Osteoblast (primary cell): ENCODE measurements around the gene DTNBP1. TPM values are rescaled to one million over a fixed set of nuclear protein-coding genes. Genes with fewer than 3 reads are reported as not detected.

ENCODE experiments used
- DNase-seq: peaks from one replicate; pipeline ENCODE4 v3.0.0; 2011; ENCODE audit warnings: low spot score, mixed read lengths; ENCODE audit not compliant: insufficient read length; ENCODE audit errors: missing footprints
- H2AFZ ChIP-seq: 2 replicates; pipeline ENCODE4 v1.6.0; 2011; ENCODE audit warnings: mild to moderate bottlenecking, low read length
- H3K27ac ChIP-seq: 2 replicates; pipeline ENCODE4 v1.5.1; 2011; ENCODE audit warnings: mild to moderate bottlenecking, low read depth, low read length, moderate library complexity
- H3K27me3 ChIP-seq: 2 replicates; pipeline ENCODE4 v1.6.0; 2012; ENCODE audit warnings: mild to moderate bottlenecking, control low read depth, inconsistent platforms, low read length, moderate library complexity; ENCODE audit not compliant: insufficient read depth
- H3K36me3 ChIP-seq: 2 replicates; pipeline ENCODE4 v1.5.1; 2011; ENCODE audit warnings: mild to moderate bottlenecking, low read length, control low read depth, moderate library complexity; ENCODE audit not compliant: insufficient read depth
- H3K4me1 ChIP-seq: 2 replicates; pipeline ENCODE4 v1.5.1; 2011; ENCODE audit warnings: mild to moderate bottlenecking, low read length, control low read depth, moderate library complexity; ENCODE audit not compliant: insufficient read depth
- H3K4me2 ChIP-seq: 2 replicates; pipeline ENCODE4 v1.6.0; 2011; ENCODE audit warnings: mild to moderate bottlenecking, low read length; ENCODE audit not compliant: insufficient read depth
- H3K4me3 ChIP-seq: fragments of 200-600 bp; sonication (generic); 3 replicates; pipeline ENCODE4 v1.5.1; 2012; ENCODE audit warnings: mild to moderate bottlenecking, low read length, inconsistent platforms; ENCODE audit not compliant: insufficient read depth
- H3K79me2 ChIP-seq: 2 replicates; pipeline ENCODE4 v1.6.0; 2012; ENCODE audit warnings: mild to moderate bottlenecking, low read length, control low read depth, inconsistent platforms; ENCODE audit not compliant: insufficient read depth
- H3K9me3 ChIP-seq: 2 replicates; pipeline ENCODE4 v1.5.1; 2011; ENCODE audit warnings: low read depth, low read length, control low read depth
- H4K20me1 ChIP-seq: 2 replicates; pipeline ENCODE4 v1.6.0; 2012; ENCODE audit warnings: mild to moderate bottlenecking, low read length, control low read depth; ENCODE audit not compliant: insufficient read depth
- small RNA-seq: library from RNA; depleted of rRNA; stranded (forward); fragments of <200 nt; gene quantifications from one replicate; pipeline ENCODE3, GENCODE V24; 2012
- total RNA-seq: library from RNA; depleted of rRNA; stranded (reverse); fragments of >200 nt; gene quantifications from 2 replicates; pipeline ENCODE4 v1.2.3, GENCODE V29; 2012
- TF ChIP-seq, protein P1 (sequence below): IDR thresholded peaks from 2 replicates; pipeline ENCODE4 v1.5.1; 2011; ENCODE audit warnings: mild to moderate bottlenecking, low read depth, low read length, moderate library complexity; ENCODE audit errors: extremely low read depth

The DTNBP1 gene
- total RNA-seq, 1 donor: 5.8 TPM

- H3K36me3 ChIP-seq: no peaks in the 10 kb centered on the region
- peaks cover 2% of the 10 kb centered on the region for H4K20me1 ChIP-seq
- no peaks in the 10 kb centered on the region for H3K9me3 ChIP-seq
- TF ChIP-seq, protein P1, sequence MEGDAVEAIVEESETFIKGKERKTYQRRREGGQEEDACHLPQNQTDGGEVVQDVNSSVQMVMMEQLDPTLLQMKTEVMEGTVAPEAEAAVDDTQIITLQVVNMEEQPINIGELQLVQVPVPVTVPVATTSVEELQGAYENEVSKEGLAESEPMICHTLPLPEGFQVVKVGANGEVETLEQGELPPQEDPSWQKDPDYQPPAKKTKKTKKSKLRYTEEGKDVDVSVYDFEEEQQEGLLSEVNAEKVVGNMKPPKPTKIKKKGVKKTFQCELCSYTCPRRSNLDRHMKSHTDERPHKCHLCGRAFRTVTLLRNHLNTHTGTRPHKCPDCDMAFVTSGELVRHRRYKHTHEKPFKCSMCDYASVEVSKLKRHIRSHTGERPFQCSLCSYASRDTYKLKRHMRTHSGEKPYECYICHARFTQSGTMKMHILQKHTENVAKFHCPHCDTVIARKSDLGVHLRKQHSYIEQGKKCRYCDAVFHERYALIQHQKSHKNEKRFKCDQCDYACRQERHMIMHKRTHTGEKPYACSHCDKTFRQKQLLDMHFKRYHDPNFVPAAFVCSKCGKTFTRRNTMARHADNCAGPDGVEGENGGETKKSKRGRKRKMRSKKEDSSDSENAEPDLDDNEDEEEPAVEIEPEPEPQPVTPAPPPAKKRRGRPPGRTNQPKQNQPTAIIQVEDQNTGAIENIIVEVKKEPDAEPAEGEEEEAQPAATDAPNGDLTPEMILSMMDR: no peak
- peak overlapping the region; percentile 36 for H3K4me3 ChIP-seq
- peak overlapping the region; percentile 66 for H3K4me2 ChIP-seq
- no peaks in the 10 kb centered on the region for H3K27me3 ChIP-seq
- H2AFZ ChIP-seq: no peak overlapping the region
- peak overlapping the region; percentile 86 for H3K27ac ChIP-seq
- DNase-seq: no peak
- H3K4me1 ChIP-seq: peaks cover 37% of the 10 kb centered on the region
- peaks cover 12% of the 10 kb centered on the region for H3K79me2 ChIP-seq
These were observed 188.6 kb downstream of the DTNBP1 start for GRCh38 chr6:15474196-15474595.

DNA sequence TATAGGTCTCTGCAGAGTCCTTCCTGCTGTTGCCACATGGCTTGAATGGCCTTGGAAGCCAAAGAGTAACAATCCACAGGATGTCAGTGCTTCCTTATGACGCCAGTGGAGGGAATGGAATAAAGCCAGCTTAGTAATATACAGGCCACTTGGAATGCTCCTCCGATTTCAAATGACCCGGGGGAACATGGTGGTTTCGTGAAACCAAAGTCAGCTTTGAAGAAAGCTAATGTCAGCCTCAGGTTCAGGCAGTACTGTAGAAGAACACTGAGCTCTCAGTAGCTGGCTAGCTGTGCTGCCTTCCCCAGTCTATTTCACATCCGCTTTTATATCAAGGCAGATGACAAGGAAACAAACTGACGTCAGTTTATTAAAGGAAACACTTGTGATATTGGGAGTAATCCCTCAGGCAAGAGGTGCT is 189.1 kb downstream of the DTNBP1 start:
- Histone ChIP-seq H3K36me3 (peaks cover 2% of the 10 kb centered on the region), H3K27ac (peak overlapping the region; percentile 86), H3K4me2 (peak overlapping the region; percentile 66), H3K79me2 (peaks cover 9% of the 10 kb centered on the region), H2AFZ (peak overlapping the region; percentile 11), H3K4me1 (peaks cover 37% of the 10 kb centered on the region), H4K20me1 (peaks cover 2% of the 10 kb centered on the region), H3K27me3 (no peaks in the 10 kb centered on the region), H3K4me3 (peak overlapping the region; percentile 36), H3K9me3 (no peaks in the 10 kb centered on the region)
- TF ChIP-seq, protein P1: no peak
- DNase-seq: no peak

- peak overlapping the region; percentile 66 for H3K4me2 ChIP-seq
- peaks cover 4% of the 10 kb centered on the region for H3K36me3 ChIP-seq
- peaks cover 7% of the 10 kb centered on the region for H3K79me2 ChIP-seq
- DNase-seq: no peak
- no peak overlapping the region for H2AFZ ChIP-seq
- H3K27me3 ChIP-seq: no peaks in the 10 kb centered on the region
- TF ChIP-seq, protein P1: no peak
- H3K4me1 ChIP-seq: peaks cover 37% of the 10 kb centered on the region
- H3K4me3 ChIP-seq: no peak overlapping the region
- peaks cover 2% of the 10 kb centered on the region for H4K20me1 ChIP-seq
- peak overlapping the region; percentile 86 for H3K27ac ChIP-seq
- H3K9me3 ChIP-seq: no peaks in the 10 kb centered on the region
These were observed 189.7 kb downstream of the DTNBP1 start for GRCh38 chr6:15473174-15473573.

Small RNA genes within 50 kb of the gene (small RNA-seq; reads per million reads assigned to genes)
- gene RF00001: not detected
